Bronchial epithelial cell (primary cell): ENCODE results near the gene SFT2D2. TPM values are rescaled to one million over a fixed set of nuclear protein-coding genes. Genes with fewer than 3 reads are reported as not detected.

Source experiments
- DNase-seq: peaks from one replicate; pipeline ENCODE4 v3.0.0-alpha.2; 2010; ENCODE audit warnings: low read depth
- FAIRE-seq: peaks from 2 replicates; lab custom pipeline; 2011; peaks lifted over from hg19 to GRCh38; lab: Jason Lieb, UNC
- H3K27me3 ChIP-seq: 2 replicates; pipeline ENCODE4 v1.5.1; 2011; ENCODE audit warnings: low read length; ENCODE audit not compliant: control insufficient read depth, insufficient read depth
- H3K36me3 ChIP-seq: 2 replicates; pipeline ENCODE4 v1.5.1; 2011; ENCODE audit warnings: low read length; ENCODE audit not compliant: control insufficient read depth, insufficient read depth
- H3K4me3 ChIP-seq: 2 replicates; pipeline ENCODE4 v1.5.1; 2011; ENCODE audit warnings: mild to moderate bottlenecking, low read depth, low read length, control low read depth
- CTCF ChIP-seq: IDR thresholded peaks from 2 replicates; pipeline ENCODE4 v1.5.1; 2011; ENCODE audit warnings: mild to moderate bottlenecking, moderate library complexity, low read length, control low read depth, inconsistent platforms; ENCODE audit not compliant: insufficient read depth, severe bottlenecking
- total RNA-seq: library from RNA; depleted of rRNA; stranded (reverse); fragments of >200 nt; gene quantifications from 2 replicates; pipeline ENCODE4 v1.2.1, GENCODE V29; 2014

Gene SFT2D2
- total RNA-seq, 1 donor from 2014 or later = 22.4 TPM

GRCh38 chr1:168301664-168302320 lies 76.0 kb downstream of the SFT2D2 start:
- no peaks in the 10 kb centered on the region for H3K36me3 ChIP-seq
- peak; percentile 97 for DNase-seq
- no peaks in the 10 kb centered on the region for H3K27me3 ChIP-seq
- FAIRE-seq = peak; percentile 72
- TF ChIP-seq CTCF = no peak
- H3K4me3 ChIP-seq = no peak overlapping the region

Other genes with a start within 250 kb of the SFT2D2 start
- 7.4 and 8.2 TPM in 2 replicates for gene GPR161, start 89.1 kb upstream of the SFT2D2 start, total RNA-seq
- gene TIPRL, start 47.0 kb upstream of the SFT2D2 start, total RNA-seq = 25.3 and 38.5 TPM in 2 replicates
- gene TBX19, start 54.9 kb downstream of the SFT2D2 start, total RNA-seq = 0.51 and 0.79 TPM in 2 replicates